OCI-LY7 (cell line): Measurements from ENCODE around the gene SMIM12. TPM values are rescaled to one million over a fixed set of nuclear protein-coding genes. Genes with fewer than 3 reads are reported as not detected.
A peak's percentile ranks its signal among the peaks of the same experiment; 100 is the strongest.

Experiments
- BruUV-seq: library from RNA; stranded (reverse); fragments of 400-500 nt; replicated peaks from 2 replicates; lab custom pipeline; 2021; lab: Mats Ljungman, UMichigan
- CTCF ChIA-PET: fragments of 300-600 bp; sonication (Branson Sonifier 250); formaldehyde crosslinking; loops from one replicate; lab custom pipeline; 2022; ENCODE audit warnings: antibody characterized with exemption; ENCODE audit not compliant: unreplicated experiment; lab: Charles Lee
- POLR2A ChIA-PET: fragments of 300-600 bp; sonication (Branson Sonifier 250); formaldehyde crosslinking; loops from one replicate; lab custom pipeline; 2022; ENCODE audit warnings: antibody characterized with exemption; lab: Charles Lee
- DNase-seq: peaks from one replicate; pipeline ENCODE4 v3.0.0-alpha.2; 2015; ENCODE audit warnings: low spot score
- H2AFZ ChIP-seq: fragments of 200-600 bp; sonication (generic), shearing (Covaris generic); 2 replicates; pipeline ENCODE4 v1.6.1; 2014; ENCODE audit warnings: mild to moderate bottlenecking, antibody characterized with exemption, low read length, moderate library complexity
- H3K27ac ChIP-seq: fragments of 200-600 bp; sonication (generic); 2 replicates; pipeline ENCODE4 v1.5.1; 2014; ENCODE audit warnings: mixed run types, low read depth, mild to moderate bottlenecking, moderate library complexity, low read length, inconsistent platforms; ENCODE audit not compliant: poor library complexity, severe bottlenecking
- H3K36me3 ChIP-seq: fragments of 200-600 bp; sonication (generic); 2 replicates; pipeline ENCODE4 v1.6.1; 2014; ENCODE audit warnings: mild to moderate bottlenecking, antibody characterized with exemption, low read length, moderate library complexity, mixed read lengths; ENCODE audit not compliant: insufficient read depth
- H3K4me1 ChIP-seq: fragments of 200-600 bp; sonication (generic); 2 replicates; pipeline ENCODE4 v1.5.1; 2014; ENCODE audit warnings: mild to moderate bottlenecking, low read length; ENCODE audit not compliant: insufficient read depth, poor library complexity, severe bottlenecking
- H3K4me2 ChIP-seq: fragments of 200-600 bp; sonication (generic); 2 replicates; pipeline ENCODE4 v1.6.1; 2014; ENCODE audit warnings: mild to moderate bottlenecking, low read length
- H3K4me3 ChIP-seq: fragments of 200-600 bp; sonication (generic); 2 replicates; pipeline ENCODE4 v1.5.1; 2014; ENCODE audit warnings: mild to moderate bottlenecking, low read depth, low read length; ENCODE audit not compliant: poor library complexity, severe bottlenecking
- H3K79me2 ChIP-seq: fragments of 200-600 bp; sonication (generic); 2 replicates; pipeline ENCODE4 v1.6.1; 2016; ENCODE audit warnings: low read depth, mild to moderate bottlenecking, low read length, moderate library complexity, mixed read lengths; ENCODE audit not compliant: insufficient read depth
- H3K9me2 ChIP-seq: fragments of 200-600 bp; sonication (generic); 2 replicates; pipeline ENCODE4 v1.6.1; 2016; ENCODE audit warnings: mild to moderate bottlenecking, low read length, mixed read lengths; ENCODE audit not compliant: insufficient read depth
- H3K9me3 ChIP-seq: fragments of 200-600 bp; sonication (generic); 2 replicates; pipeline ENCODE4 v1.6.1; 2014; ENCODE audit warnings: mild to moderate bottlenecking, mixed run types, low read length, mixed read lengths
- H4K20me1 ChIP-seq: fragments of 200-600 bp; sonication (generic); 2 replicates; pipeline ENCODE4 v1.6.1; 2014; ENCODE audit warnings: mild to moderate bottlenecking, antibody characterized with exemption, low read length, moderate library complexity, mixed read lengths; ENCODE audit not compliant: insufficient read depth
- EZH2phosphoT487 ChIP-seq: fragments of 200-600 bp; sonication (generic); IDR thresholded peaks from 2 replicates; pipeline ENCODE4 v1.6.1; 2018; ENCODE audit warnings: low read depth, borderline replicate concordance, mild to moderate bottlenecking, mixed run types, antibody characterized with exemption, low read length, moderate library complexity, mixed read lengths
- intact Hi-C: fragments of 100-400 bp; cut with micrococcal nuclease; formaldehyde crosslinking; loops from one replicate; pipeline ENCODE4 v1.10.0; 2022; ENCODE audit not compliant: unreplicated experiment
- total RNA-seq, 2 experiments: library from RNA; depleted of rRNA in 1 of 2; stranded (reverse); fragments of >200 nt in 1 of 2; shearing (Covaris generic) in 1 of 2; gene quantifications; 2 replicates each; pipeline ENCODE4 v1.2.3, GENCODE V29; 2014 to 2022
- TF ChIP-seq, protein P1 (sequence below): fragments of 200-600 bp; sonication (generic); conservative IDR thresholded peaks from 2 replicates; pipeline ENCODE4 v1.5.1; 2014; ENCODE audit warnings: mild to moderate bottlenecking, antibody characterized with exemption, low read length, moderate library complexity, mixed read lengths

The SMIM12 gene
- total RNA-seq, 2 experiments from 2014 or later = 36.3 to 41.2 TPM

DNA sequence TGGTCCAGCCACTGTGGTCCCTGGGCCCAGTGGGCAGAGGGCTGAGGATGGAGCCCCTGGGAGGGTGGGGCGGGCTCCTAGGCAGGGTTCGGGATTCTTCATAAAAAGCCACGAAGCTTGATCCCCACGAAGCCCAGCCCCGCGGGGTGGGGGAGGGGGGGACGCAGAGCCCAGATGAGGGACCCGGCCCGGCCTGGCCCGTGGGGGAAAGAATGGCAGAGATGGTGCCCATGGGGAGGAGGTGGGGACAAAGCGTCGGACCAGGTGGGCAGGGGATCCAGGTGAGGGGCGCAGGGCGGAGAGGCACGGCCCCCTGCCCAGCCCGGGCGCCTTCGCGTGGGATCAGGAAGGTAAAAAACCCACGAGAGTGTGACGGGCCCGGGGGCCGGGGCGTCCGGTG, 6.0 kb upstream of the SMIM12 start:
- peak overlapping the region; percentile 70 for H3K4me2 ChIP-seq
- H4K20me1 ChIP-seq = no peaks in the 10 kb centered on the region
- no TSS peak for BruUV-seq
- H3K27ac ChIP-seq = no peak overlapping the region
- DNase-seq = no peak
- no peaks in the 10 kb centered on the region for H3K79me2 ChIP-seq
- no peaks in the 10 kb centered on the region for H3K9me3 ChIP-seq
- TF ChIP-seq, protein P1, sequence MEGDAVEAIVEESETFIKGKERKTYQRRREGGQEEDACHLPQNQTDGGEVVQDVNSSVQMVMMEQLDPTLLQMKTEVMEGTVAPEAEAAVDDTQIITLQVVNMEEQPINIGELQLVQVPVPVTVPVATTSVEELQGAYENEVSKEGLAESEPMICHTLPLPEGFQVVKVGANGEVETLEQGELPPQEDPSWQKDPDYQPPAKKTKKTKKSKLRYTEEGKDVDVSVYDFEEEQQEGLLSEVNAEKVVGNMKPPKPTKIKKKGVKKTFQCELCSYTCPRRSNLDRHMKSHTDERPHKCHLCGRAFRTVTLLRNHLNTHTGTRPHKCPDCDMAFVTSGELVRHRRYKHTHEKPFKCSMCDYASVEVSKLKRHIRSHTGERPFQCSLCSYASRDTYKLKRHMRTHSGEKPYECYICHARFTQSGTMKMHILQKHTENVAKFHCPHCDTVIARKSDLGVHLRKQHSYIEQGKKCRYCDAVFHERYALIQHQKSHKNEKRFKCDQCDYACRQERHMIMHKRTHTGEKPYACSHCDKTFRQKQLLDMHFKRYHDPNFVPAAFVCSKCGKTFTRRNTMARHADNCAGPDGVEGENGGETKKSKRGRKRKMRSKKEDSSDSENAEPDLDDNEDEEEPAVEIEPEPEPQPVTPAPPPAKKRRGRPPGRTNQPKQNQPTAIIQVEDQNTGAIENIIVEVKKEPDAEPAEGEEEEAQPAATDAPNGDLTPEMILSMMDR = no peak
- no peak for TF ChIP-seq EZH2phosphoT487
- H3K9me2 ChIP-seq = no peaks in the 10 kb centered on the region
- no peaks in the 10 kb centered on the region for H3K4me1 ChIP-seq
- ChIA-PET CTCF (no interaction called here), POLR2A (no interaction called here)
- intact Hi-C loops = loop anchor here (10.0 kb wide), 1 partner anchor 399 kb away; the partner anchor contains the start of gene ZMYM4
- H3K4me3 ChIP-seq = peak overlapping the region; percentile 64
- H2AFZ ChIP-seq = peak overlapping the region; percentile 71; the same call in 1 of the 2 replicates
- H3K36me3 ChIP-seq = no peaks in the 10 kb centered on the region

DNA sequence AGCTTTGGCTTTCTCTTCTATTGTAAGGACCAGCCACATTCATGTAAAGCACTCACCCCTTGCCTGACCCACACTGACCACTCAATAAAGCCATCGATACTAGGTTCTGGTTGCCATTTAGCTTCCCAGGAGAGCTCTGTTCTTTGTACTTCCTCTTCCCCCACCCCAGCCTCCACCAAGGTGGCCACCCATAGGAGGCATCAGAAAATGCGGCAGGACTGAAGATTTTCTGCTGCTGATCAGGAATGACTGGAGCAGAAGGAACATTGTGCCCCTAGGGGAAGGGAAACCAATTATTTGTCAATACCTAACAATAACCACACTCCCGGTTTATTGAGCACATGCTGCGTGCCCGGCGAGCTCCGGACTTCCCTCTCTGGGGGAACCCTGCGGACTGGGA, 5.2 kb upstream of the SMIM12 start:
- POLR2A ChIA-PET = no interaction called here
- Histone ChIP-seq H4K20me1 (no peaks in the 10 kb centered on the region), H3K27ac (no peak overlapping the region), H3K9me2 (no peaks in the 10 kb centered on the region), H3K4me1 (peaks cover 6% of the 10 kb centered on the region), H2AFZ (no peak overlapping the region), H3K9me3 (no peaks in the 10 kb centered on the region), H3K4me2 (no peak overlapping the region), H3K79me2 (no peaks in the 10 kb centered on the region), H3K36me3 (no peaks in the 10 kb centered on the region), H3K4me3 (no peak overlapping the region)
- intact Hi-C loops = loop anchor here (10.0 kb wide), 1 partner anchor 400 kb away; the partner anchor contains the start of gene ZMYM4
- BruUV-seq = no TSS peak
- TF ChIP-seq, protein P1 = no peak
- TF ChIP-seq EZH2phosphoT487 = no peak
- DNase-seq = no peak
- CTCF ChIA-PET = no interaction called here

DNA sequence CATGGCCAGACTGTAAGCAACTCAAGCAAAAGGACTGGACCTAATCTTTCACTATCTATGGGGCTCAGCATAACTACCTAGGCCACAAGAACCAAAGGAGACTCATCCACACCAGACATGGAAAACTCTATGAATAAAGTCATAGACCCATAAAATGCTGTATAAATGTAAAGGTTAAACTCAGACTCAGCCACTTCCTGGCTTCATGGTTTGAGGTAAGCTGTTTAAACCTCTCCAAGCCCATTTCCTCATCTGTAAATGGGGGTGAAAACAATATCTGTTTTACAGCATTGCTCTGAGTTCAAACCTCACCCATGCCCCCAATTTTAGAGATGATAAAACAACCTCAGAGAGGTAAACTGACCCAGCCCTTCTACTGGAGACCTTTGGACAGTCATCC, 4.0 kb upstream of the SMIM12 start:
- no peak for DNase-seq
- intact Hi-C loops = loop anchor here (10.0 kb wide), 1 partner anchor 401 kb away; the partner anchor contains the start of gene ZMYM4

More for the DNA sequence above, 4.0 kb upstream of the SMIM12 start:
- Histone ChIP-seq H3K9me2 (no peaks in the 10 kb centered on the region), H3K36me3 (peaks cover 4% of the 10 kb centered on the region; the same call in 1 of the 2 replicates), H4K20me1 (no peaks in the 10 kb centered on the region), H3K79me2 (peaks cover 10% of the 10 kb centered on the region), H2AFZ (no peak overlapping the region), H3K4me3 (no peak overlapping the region), H3K4me1 (peaks cover 10% of the 10 kb centered on the region), H3K27ac (no peak overlapping the region), H3K9me3 (no peaks in the 10 kb centered on the region), H3K4me2 (no peak overlapping the region)
- TF ChIP-seq, protein P1 = no peak
- TF ChIP-seq EZH2phosphoT487 = no peak
- POLR2A ChIA-PET = no interaction called here
- BruUV-seq = no TSS peak
- CTCF ChIA-PET = no interaction called here
